Activated naive CD4-positive, alpha-beta T cell treated with anti-CD3 and anti-CD28 coated beads, Interleukin-2, amount 10 ng/mL, durations not matched to agents 7 days and 5 days (primary cell): ENCODE results near the gene PLEKHM3.

Source experiments
- CTCF ChIA-PET: fragments of 350-600 bp; sonication (Branson Sonifier 250); formaldehyde crosslinking; loops from one replicate; lab custom pipeline; 2021; ENCODE audit warnings: antibody characterized with exemption; lab: Charles Lee
- DNase-seq: peaks from one replicate; pipeline ENCODE4 v3.0.0-alpha.2; 2020
- H3K27ac Mint-ChIP-seq: one replicate; pipeline ENCODE4 v1.8.0; 2021; ENCODE audit warnings: mild to moderate bottlenecking, moderate library complexity, mixed read lengths
- H3K27me3 Mint-ChIP-seq: one replicate; pipeline ENCODE4 v1.8.0; 2021; ENCODE audit warnings: mild to moderate bottlenecking, mixed read lengths
- H3K36me3 Mint-ChIP-seq: one replicate; pipeline ENCODE4 v1.8.0; 2021; ENCODE audit warnings: mixed read lengths
- H3K4me1 Mint-ChIP-seq: one replicate; pipeline ENCODE4 v1.8.0; 2021; ENCODE audit warnings: mixed read lengths
- H3K4me3 Mint-ChIP-seq: one replicate; pipeline ENCODE4 v1.8.0; 2021; ENCODE audit warnings: mild to moderate bottlenecking, moderate library complexity, mixed read lengths
- H3K9me3 Mint-ChIP-seq: one replicate; pipeline ENCODE4 v1.8.0; 2021; ENCODE audit warnings: mixed read lengths

Gene PLEKHM3

DNA sequence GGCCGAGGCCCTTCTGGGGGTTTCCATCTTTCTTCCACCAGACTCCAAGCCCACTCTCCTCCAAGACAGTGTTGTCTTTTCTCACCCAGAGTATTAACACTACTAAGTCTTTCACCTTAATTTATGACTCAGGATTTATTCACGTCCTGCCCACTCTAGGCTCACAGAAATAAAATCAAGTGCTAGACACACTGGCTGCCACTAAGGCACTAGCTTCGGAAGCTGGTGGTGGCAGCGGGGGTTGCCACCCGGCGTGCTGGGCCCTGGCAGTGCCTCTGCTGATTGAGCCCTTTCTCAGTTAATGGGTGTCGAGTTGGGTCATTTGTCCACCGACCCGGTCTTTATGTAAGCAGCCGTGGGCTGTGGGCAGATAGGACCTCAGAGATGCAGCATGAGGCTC lies 162.0 kb downstream of the PLEKHM3 start:
- Mint-ChIP-seq H3K36me3 (no peaks in the 10 kb centered on the region), H3K4me1 (no peaks in the 10 kb centered on the region), H3K27me3 (no peaks in the 10 kb centered on the region), H3K4me3 (no peak overlapping the region), H3K27ac (no peak overlapping the region), H3K9me3 (no peaks in the 10 kb centered on the region)
- CTCF ChIA-PET, result no interaction called here
- no peak for DNase-seq

DNA sequence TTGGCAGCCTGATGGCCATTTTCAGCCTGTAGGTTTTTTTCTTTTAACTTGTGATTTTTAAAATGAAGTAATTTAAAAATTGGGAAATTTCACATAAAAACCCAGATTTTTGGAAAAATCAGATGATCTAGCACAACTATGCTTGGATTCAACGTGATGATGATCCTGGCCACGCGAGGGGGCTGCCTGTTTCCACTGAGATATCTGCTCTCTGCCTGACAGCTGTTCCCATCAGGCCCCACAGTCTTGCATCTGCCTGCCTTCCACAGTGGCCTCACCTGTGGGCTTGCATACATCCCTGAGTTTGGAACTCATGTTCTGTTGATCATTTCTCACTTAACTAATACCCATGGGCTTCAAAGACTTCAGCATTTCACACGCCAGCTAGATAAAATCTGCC lies 163.5 kb downstream of the PLEKHM3 start:
- Mint-ChIP-seq H3K4me1 (no peaks in the 10 kb centered on the region), H3K27me3 (no peaks in the 10 kb centered on the region), H3K27ac (no peak overlapping the region), H3K9me3 (no peaks in the 10 kb centered on the region), H3K36me3 (no peaks in the 10 kb centered on the region), H3K4me3 (no peak overlapping the region)
- CTCF ChIA-PET, result no interaction called here
- DNase-seq, result no peak

DNA sequence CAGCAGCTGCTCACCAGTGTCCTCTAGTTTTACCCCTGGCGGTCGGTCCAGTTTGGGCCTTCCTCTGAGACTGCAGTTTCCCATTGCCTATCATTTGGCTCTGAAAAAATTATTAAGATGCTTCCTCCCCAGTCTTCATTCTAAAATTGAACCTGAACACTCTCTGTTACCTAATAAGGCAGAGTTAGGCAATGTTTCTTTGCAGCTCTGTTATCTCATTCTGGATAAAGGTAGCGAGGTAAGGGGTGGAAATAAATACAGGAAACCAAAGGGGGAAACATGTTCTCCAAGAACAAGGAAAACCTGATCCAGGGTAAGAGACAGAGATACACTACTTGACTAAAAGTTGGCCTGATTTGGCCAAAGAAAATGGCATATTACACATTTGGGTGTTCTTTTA lies 164.6 kb downstream of the PLEKHM3 start:
- CTCF ChIA-PET, result no interaction called here
- Mint-ChIP-seq H3K9me3 (no peaks in the 10 kb centered on the region), H3K4me1 (no peaks in the 10 kb centered on the region), H3K27ac (no peak overlapping the region), H3K4me3 (no peak overlapping the region), H3K27me3 (no peaks in the 10 kb centered on the region), H3K36me3 (no peaks in the 10 kb centered on the region)
- no peak for DNase-seq

DNA sequence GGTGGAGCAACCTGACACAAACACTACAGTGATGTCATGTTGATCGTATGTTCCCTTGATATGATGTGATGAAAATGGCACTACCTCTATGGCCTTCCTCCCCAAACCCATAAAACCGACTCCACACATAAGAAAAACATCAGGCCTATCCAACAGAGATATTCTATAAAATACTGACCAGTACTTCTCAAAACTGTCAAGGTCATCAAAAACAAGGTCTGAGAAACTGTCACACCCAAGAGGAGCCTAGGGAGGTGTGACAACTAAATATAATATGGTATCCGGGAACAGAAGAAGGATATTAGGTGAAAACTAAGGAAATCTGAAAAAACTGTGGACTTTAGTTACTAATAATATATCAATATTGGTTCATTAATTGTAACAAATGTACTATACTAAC lies 169.7 kb downstream of the PLEKHM3 start:
- no peaks in the 10 kb centered on the region for H3K9me3 Mint-ChIP-seq
- no peaks in the 10 kb centered on the region for H3K4me1 Mint-ChIP-seq
- DNase-seq, result no peak
- H3K36me3 Mint-ChIP-seq, result no peaks in the 10 kb centered on the region
- H3K27ac Mint-ChIP-seq, result no peak overlapping the region
- H3K4me3 Mint-ChIP-seq, result no peak overlapping the region
- no peaks in the 10 kb centered on the region for H3K27me3 Mint-ChIP-seq
- CTCF ChIA-PET, result no interaction called here

DNA sequence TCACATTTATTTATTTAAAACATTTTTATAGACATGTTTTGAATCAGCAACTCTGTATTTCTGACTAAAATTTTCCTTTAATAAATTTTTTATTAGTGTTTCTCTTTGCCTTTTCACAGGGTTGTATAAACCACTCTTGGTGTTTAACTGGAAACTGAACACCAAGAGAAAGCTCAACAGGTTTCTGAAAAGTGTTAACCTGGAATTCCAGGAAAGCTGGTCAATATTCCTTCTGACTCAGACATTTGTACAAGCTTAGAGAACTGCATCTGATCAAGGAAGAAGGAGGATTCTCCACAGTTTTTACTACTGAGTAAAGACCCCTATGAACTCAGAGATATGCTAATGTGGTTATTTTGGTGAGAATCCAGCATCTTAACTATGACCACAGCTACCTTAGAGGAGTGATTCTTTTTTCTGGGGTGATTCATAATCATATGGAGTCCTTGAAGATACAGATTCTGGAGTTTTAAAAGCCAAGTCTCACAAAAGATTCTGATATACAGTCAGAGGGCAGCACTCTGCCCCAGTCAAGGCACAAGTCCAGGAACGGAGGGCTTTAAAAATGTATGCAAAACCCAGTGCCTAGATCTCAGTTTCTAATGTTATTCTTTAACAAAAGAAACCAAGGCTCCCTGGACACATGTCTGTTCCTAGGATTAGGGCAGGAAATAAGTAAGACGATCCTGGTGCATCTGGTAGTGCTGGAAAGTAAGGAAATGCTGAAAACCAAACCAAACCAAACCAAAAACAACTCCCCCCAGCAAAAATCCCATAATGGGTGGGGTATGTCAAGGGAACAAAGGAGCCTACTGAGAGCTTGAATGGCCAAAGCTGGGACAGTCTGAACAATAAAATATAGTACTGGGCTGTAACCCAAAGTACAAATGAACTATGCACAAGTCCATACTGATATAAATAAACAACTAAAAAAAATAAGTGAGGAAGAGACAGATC lies 170.6 kb downstream of the PLEKHM3 start:
- Mint-ChIP-seq H3K4me3 (no peak overlapping the region), H3K27me3 (no peaks in the 10 kb centered on the region), H3K27ac (no peak overlapping the region), H3K36me3 (no peaks in the 10 kb centered on the region), H3K9me3 (no peaks in the 10 kb centered on the region), H3K4me1 (no peaks in the 10 kb centered on the region)
- CTCF ChIA-PET, result no interaction called here
- DNase-seq, result no peak

DNA sequence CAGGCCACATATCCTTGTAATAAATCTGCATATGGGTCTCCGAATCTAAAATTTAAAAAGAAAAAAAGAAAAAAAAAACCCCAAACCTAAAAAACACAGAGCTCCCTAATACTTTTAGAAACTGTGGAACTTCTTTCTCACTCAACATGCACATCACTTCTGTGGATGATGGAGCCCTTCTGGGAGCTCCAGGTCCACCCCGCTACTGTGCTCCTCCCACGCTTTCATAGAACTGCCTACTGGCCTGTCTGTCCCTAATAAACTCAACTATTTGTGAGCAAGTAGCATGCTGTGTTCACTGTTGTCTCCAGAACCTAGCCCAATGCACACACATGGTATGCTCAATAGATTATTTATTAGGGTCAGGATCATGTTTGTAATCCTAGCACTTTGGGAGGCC lies 172.5 kb downstream of the PLEKHM3 start:
- no peak overlapping the region for H3K27ac Mint-ChIP-seq
- DNase-seq, result no peak
- no peaks in the 10 kb centered on the region for H3K36me3 Mint-ChIP-seq
- peaks cover 1% of the 10 kb centered on the region for H3K4me1 Mint-ChIP-seq
- H3K4me3 Mint-ChIP-seq, result no peak overlapping the region
- no peaks in the 10 kb centered on the region for H3K9me3 Mint-ChIP-seq
- CTCF ChIA-PET, result no interaction called here
- no peaks in the 10 kb centered on the region for H3K27me3 Mint-ChIP-seq

DNA sequence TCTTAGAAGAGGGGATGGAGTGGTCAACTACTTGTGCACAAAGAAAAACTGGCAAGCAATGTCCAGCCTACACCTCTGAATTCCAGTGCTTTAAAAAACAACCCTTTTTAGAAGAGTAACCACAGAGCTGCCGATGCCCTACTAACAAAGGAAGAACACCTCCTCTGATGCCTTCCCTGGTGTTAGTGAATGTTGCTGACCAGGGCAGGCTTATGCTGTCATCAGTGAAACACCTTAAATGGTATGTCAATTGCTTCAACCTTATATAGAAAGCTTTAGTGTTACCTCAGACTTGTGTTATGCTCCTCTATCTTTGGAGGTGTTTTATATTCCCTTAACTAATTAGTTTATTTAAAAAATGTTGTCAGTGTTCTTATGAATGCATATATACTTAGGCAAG lies 175.9 kb downstream of the PLEKHM3 start:
- H3K27me3 Mint-ChIP-seq, result no peaks in the 10 kb centered on the region
- peaks cover 5% of the 10 kb centered on the region for H3K4me1 Mint-ChIP-seq
- CTCF ChIA-PET, result no interaction called here
- H3K27ac Mint-ChIP-seq, result no peak overlapping the region
- H3K4me3 Mint-ChIP-seq, result no peak overlapping the region
- no peaks in the 10 kb centered on the region for H3K9me3 Mint-ChIP-seq
- no peaks in the 10 kb centered on the region for H3K36me3 Mint-ChIP-seq
- no peak for DNase-seq

DNA sequence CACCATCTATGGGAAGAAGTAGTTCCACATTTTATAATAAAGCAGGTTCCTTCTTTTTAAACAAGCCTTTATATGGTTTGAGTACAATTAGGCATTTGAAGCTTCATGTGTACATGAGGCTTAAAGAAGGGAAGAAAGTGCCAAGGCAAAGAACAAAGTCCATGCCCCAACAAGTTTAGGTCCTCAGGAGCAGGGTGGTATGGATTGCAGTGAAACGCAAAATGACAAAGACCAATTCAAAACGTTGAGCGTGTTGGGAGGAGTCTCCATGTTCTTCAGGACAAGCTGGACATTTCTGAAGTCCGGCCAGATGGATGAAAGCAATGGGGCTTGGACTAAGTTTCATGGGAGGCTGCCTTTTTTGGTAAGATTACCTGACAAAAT lies 176.8 kb downstream of the PLEKHM3 start:
- CTCF ChIA-PET, result no interaction called here
- H3K27me3 Mint-ChIP-seq, result no peaks in the 10 kb centered on the region
- no peaks in the 10 kb centered on the region for H3K36me3 Mint-ChIP-seq
- peaks cover 5% of the 10 kb centered on the region for H3K4me1 Mint-ChIP-seq
- DNase-seq, result no peak
- no peaks in the 10 kb centered on the region for H3K9me3 Mint-ChIP-seq
- no peak overlapping the region for H3K27ac Mint-ChIP-seq
- no peak overlapping the region for H3K4me3 Mint-ChIP-seq

DNA sequence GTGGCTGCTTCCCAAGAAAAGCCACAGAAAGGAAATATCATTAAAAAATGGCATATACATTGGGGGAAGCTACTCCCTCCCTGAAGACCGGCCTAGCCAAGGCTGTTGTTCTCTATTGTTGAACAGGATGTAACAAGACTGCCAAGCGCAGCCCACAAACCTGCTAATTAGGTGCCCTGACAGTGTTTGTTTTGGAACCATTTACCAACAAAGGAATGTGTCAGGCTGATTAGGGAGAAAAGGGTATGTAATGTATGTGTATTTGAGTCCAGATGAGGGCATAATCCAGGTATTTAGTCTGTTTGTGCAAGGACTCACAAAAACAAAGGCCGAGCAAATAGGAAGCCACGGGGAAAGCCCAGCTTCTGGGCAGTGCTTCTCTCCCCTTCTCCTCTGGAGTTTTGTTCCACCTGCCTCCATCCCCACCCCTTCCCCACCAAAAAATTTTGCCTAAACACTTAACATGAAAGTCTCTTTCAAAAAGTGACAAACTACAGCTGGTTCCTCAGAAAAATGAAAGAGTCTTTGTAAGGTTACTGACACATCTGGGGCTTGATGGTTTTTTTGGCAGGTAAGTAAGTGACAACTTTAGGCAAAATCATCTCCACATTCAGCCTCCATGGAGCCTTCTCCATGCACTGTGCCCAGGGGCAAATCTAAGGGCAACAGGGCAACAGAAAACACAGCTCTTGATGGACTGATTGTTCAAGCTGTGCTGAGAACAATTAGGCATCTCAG lies 177.4 kb downstream of the PLEKHM3 start:
- H3K4me3 Mint-ChIP-seq, result no peak overlapping the region
- peaks cover 5% of the 10 kb centered on the region for H3K4me1 Mint-ChIP-seq
- CTCF ChIA-PET, result no interaction called here
- H3K27me3 Mint-ChIP-seq, result no peaks in the 10 kb centered on the region
- DNase-seq, result no peak
- no peaks in the 10 kb centered on the region for H3K9me3 Mint-ChIP-seq
- H3K27ac Mint-ChIP-seq, result no peak overlapping the region
- H3K36me3 Mint-ChIP-seq, result no peaks in the 10 kb centered on the region

DNA sequence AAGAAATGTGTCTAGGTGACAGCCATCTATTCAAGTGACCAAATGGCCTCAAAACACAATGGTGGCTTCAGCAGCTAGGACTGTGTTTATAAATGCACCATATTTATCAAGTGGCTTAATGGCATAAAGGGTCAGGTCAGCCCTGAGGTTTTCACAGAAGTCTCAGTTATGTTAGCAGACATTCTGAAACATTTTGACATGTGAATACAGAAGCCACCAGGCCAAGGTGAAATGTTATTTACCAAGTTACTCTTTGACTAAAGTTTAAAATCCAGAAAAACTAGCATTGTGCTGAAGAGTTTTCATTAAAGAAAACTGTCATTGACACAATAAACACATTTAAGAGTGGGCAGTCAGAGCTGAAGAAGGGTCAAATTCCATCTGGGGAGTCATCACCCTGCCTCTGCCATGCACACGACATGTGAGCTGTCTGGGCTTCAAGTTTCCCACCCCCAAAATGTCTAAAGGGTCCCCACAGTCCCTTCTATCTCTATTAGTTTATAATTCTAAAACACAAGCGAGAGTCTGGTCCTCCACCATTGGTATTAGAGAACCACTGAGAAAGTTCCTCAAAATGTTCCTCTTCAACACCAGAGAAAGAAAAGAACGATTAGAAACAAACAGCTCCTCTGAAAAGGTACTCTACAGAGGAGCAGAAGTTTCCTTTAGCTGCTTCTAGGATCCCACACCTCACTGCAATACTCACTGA lies 178.1 kb downstream of the PLEKHM3 start:
- H3K4me1 Mint-ChIP-seq, result peaks cover 5% of the 10 kb centered on the region
- H3K27ac Mint-ChIP-seq, result no peak overlapping the region
- H3K27me3 Mint-ChIP-seq, result no peaks in the 10 kb centered on the region
- no peaks in the 10 kb centered on the region for H3K36me3 Mint-ChIP-seq
- no peaks in the 10 kb centered on the region for H3K9me3 Mint-ChIP-seq
- no peak overlapping the region for H3K4me3 Mint-ChIP-seq
- CTCF ChIA-PET, result no interaction called here
- DNase-seq, result no peak

DNA sequence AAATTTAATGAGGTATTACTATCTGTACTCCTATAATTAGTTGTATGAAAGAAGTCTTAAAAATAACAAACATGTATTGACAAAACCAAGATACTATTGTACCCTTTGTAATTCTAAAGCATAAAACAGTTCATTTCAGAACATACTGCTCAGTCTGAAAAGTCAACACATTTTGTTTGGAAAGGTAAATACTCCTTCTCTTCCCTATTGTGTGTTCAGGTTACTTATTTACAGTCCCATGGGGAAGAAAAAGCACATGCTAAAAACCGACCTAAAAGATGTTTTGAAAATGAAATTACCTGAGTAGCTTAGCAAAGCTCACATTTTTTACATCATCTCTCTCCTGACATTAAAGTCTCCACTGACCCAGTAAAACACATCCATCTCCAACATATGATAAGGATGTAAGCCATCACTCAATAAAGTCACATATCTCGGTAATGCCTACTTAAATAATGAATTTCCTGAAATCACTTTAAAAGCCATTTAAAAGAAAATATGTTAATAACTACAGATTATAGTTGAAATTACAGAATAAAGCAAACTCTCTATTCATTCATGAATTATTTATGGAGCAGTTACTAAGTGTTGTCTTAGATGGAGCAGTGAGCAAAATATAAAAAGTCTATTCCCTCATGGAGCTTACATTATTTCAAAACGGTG lies 180.0 kb downstream of the PLEKHM3 start:
- H3K4me3 Mint-ChIP-seq, result no peak overlapping the region

DNA sequence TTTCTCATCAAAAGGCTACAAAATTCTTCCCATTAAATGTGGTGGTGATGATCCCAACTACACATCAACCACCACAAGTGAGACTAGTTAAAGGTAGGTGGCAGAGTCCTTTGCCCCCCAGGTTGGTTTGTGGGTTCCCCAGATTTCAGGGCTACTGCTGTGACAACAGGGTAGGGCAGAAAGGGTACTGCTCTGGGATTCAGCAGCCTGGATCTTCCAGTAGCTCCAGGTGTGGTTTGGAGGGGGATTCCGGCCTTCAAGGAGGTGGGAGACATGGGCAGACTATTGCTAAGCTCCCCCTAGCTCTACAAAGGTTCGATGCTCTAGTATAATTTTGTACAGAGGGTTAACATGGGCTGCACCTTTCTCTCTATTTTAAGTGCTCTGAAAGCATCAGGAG lies 180.7 kb downstream of the PLEKHM3 start:
- no peak overlapping the region for H3K4me3 Mint-ChIP-seq
- H3K36me3 Mint-ChIP-seq, result no peaks in the 10 kb centered on the region
- no peak overlapping the region for H3K27ac Mint-ChIP-seq
- CTCF ChIA-PET, result no interaction called here
- no peak for DNase-seq
- H3K4me1 Mint-ChIP-seq, result peaks cover 5% of the 10 kb centered on the region
- H3K9me3 Mint-ChIP-seq, result no peaks in the 10 kb centered on the region
- H3K27me3 Mint-ChIP-seq, result no peaks in the 10 kb centered on the region

More for the DNA sequence above, 180.0 kb downstream of the PLEKHM3 start:
- H3K9me3 Mint-ChIP-seq, result no peaks in the 10 kb centered on the region
- no peaks in the 10 kb centered on the region for H3K27me3 Mint-ChIP-seq
- CTCF ChIA-PET, result interaction anchor here (0.8 kb wide), 1 partner anchor 24 kb away, joined by 3 read pairs; no protein-coding TSS in a partner anchor
- H3K27ac Mint-ChIP-seq, result no peak overlapping the region
- no peak for DNase-seq
- H3K4me1 Mint-ChIP-seq, result peaks cover 5% of the 10 kb centered on the region
- H3K36me3 Mint-ChIP-seq, result no peaks in the 10 kb centered on the region

DNA sequence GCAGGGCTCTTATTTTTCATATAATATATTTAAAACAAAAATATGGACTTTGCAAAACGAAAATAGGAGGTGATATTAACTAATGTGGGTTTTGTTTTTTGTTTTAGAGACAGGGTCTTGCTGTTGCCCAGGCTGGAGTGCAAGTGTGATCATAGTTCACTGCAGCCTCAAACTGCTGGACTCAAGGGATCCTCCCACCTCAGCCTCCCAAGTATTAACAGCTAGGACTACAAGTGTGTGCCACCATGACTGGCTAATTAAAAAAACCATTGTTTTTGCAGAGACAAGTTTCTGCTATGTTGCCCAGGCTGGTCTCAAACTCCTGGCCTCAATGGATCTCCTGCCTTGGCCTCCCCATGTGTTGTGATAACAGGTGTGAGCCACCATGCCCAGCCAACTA lies 185.2 kb downstream of the PLEKHM3 start:
- Mint-ChIP-seq H3K9me3 (no peaks in the 10 kb centered on the region), H3K27ac (no peak overlapping the region), H3K4me3 (no peak overlapping the region), H3K36me3 (no peaks in the 10 kb centered on the region), H3K4me1 (no peaks in the 10 kb centered on the region), H3K27me3 (no peaks in the 10 kb centered on the region)
- CTCF ChIA-PET, result no interaction called here
- DNase-seq, result no peak

DNA sequence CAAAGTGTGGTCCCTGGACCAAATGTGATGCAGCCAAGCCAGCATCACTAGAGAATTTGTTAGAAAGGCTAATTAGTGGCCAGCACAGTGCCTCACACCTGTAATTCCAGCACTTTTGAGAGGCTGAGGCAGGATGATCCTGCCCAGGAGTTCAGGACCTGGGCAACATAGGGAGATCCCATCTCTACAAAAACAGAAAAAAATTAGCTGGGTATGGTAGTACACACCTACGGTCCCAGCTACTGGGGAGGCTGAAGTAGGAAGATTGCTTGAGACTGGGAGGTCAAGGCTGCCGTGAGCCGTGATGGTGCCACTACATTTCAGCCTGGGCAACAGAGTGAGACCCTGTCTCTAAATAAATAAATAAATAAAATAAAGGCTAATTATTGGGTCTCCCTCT lies 185.8 kb downstream of the PLEKHM3 start:
- CTCF ChIA-PET, result no interaction called here
- Mint-ChIP-seq H3K9me3 (no peaks in the 10 kb centered on the region), H3K27me3 (no peaks in the 10 kb centered on the region), H3K27ac (no peak overlapping the region), H3K36me3 (no peaks in the 10 kb centered on the region), H3K4me1 (no peaks in the 10 kb centered on the region), H3K4me3 (no peak overlapping the region)
- DNase-seq, result no peak
